Adrenal gland (tissue), 12 donors: ENCODE results near the gene ISG20. TPM values are rescaled to one million over a fixed set of nuclear protein-coding genes. Genes with fewer than 3 reads are reported as not detected.
A peak's percentile ranks its signal among the peaks of the same experiment; 100 is the strongest.

ENCODE experiments used
- DNase-seq, 7 donors: peaks; one replicate each; pipeline ENCODE4 v3.0.0-alpha.2; 2019 to 2020
- H3K27ac ChIP-seq, 5 donors: fragments of 200-600 bp; sonication (generic) in 4 of 5; 1 replicate in 3 of 5; 2 replicates in 2 of 5; pipeline versions ENCODE4 v1.5.1 to v1.8.0; 2016 to 2020; ENCODE audit warnings: mild to moderate bottlenecking in 1 of 5
- H3K27me3 ChIP-seq: fragments of 200-600 bp; 2 replicates; pipeline ENCODE4 v1.8.0; 2021
- H3K36me3 ChIP-seq, 2 donors: fragments of 200-600 bp; replicated peaks in 1 of 2; 1 replicate in 1 of 2; 2 replicates in 1 of 2; pipeline versions ENCODE4 v1.5.1 to v1.8.0; 2018 to 2022
- H3K4me1 ChIP-seq, 2 donors: fragments of 200-600 bp; replicated peaks in 1 of 2; 1 replicate in 1 of 2; 2 replicates in 1 of 2; pipeline versions ENCODE4 v1.5.1 to v1.8.0; 2018 to 2021
- H3K4me3 ChIP-seq, 4 donors: fragments of 200-600 bp; sonication (generic) in 3 of 4; one replicate each; pipeline ENCODE4 v1.5.1; 2016 to 2018
- H3K9me3 ChIP-seq, 3 donors: fragments of 200-600 bp; sonication (generic) in 1 of 3; replicated peaks in 1 of 3; 1 replicate in 2 of 3; 2 replicates in 1 of 3; pipeline versions ENCODE4 v1.5.1 to v1.8.0; 2016 to 2021
- POLR2A ChIP-seq, 2 donors: fragments of 450-650 bp; IDR thresholded peaks; one replicate each; pipeline ENCODE4 v1.6.1; 2017; ENCODE audit warnings: antibody characterized with exemption in 2 of 2, mild to moderate bottlenecking in 2 of 2, moderate library complexity in 1 of 2
- WGBS, 4 donors: extraction: QIAGEN DNeasy Blood & Tissue Kit in 2 of 4; methylation state at CpG; one replicate each; pipeline versions ENCODE4 v1.1.5 to v1.1.7; 2013 to 2017; 5-methylcytosine and 5-hydroxymethylcytosine counted together
- intact Hi-C, 2 donors: fragments of 100-400 bp; cut with DNase I; formaldehyde crosslinking; loops; one replicate each; pipeline versions ENCODE4 v1.14.1 to v1.15.0; 2022 to 2023
- polyA plus RNA-seq, 3 donors: library from polyadenylated mRNA; stranded (reverse); fragments of 200-250 nt in 2 of 3; fragments of 350-450 nt in 1 of 3; fragmentation: Illumina TruSeq in 1 of 3; extraction: RNeasy Lipid Tissue Mini Kit (QIAGEN cat#74804) in 1 of 3; gene quantifications; one replicate each; pipeline ENCODE4 v1.2.3, GENCODE V29; 2013 to 2014
- total RNA-seq, 9 donors: library from RNA; depleted of rRNA in 4 of 9; stranded (reverse); fragments of >200 nt in 4 of 9; fragments of 120-200 nt in 1 of 9; fragmentation: NEBNext Ultra II Directional in 1 of 9; extraction: Animal tissue kit (Norgen Biotek cat#: 25700) in 1 of 9; gene quantifications; one replicate each; pipeline versions ENCODE4 v1.1.0 to v1.2.4, GENCODE V29; 2013 to 2023
- TF ChIP-seq, protein P1 (sequence below), 6 experiments: fragments of 450-650 bp in 4 of 6; fragments of 200-600 bp in 2 of 6; sonication (generic) in 1 of 6; IDR thresholded peaks; 1 replicate in 5 of 6; 2 replicates in 1 of 6; pipeline versions ENCODE4 v1.5.1 to v1.8.0; 2016 to 2021; ENCODE audit warnings: antibody characterized with exemption in 6 of 6, mild to moderate bottlenecking in 2 of 6, moderate library complexity in 1 of 6
- donor health status: healthy with polysubstance abuse.
- donor health status: Bipolar disorder and iron deficiency.
- donor health status: DM: yes; HTN: yes; CAD: no.
- donor health status: DM: no; HTN: no; CAD: no.
- donor health status: DM: no; HTN: no; CAD: no.
- donor health status: DM: yes; HTN: yes; CAD: no.

The ISG20 gene
- total and polyA plus RNA-seq, 12 donors: 1.6 to 13.6 (median 8.0) TPM

DNA sequence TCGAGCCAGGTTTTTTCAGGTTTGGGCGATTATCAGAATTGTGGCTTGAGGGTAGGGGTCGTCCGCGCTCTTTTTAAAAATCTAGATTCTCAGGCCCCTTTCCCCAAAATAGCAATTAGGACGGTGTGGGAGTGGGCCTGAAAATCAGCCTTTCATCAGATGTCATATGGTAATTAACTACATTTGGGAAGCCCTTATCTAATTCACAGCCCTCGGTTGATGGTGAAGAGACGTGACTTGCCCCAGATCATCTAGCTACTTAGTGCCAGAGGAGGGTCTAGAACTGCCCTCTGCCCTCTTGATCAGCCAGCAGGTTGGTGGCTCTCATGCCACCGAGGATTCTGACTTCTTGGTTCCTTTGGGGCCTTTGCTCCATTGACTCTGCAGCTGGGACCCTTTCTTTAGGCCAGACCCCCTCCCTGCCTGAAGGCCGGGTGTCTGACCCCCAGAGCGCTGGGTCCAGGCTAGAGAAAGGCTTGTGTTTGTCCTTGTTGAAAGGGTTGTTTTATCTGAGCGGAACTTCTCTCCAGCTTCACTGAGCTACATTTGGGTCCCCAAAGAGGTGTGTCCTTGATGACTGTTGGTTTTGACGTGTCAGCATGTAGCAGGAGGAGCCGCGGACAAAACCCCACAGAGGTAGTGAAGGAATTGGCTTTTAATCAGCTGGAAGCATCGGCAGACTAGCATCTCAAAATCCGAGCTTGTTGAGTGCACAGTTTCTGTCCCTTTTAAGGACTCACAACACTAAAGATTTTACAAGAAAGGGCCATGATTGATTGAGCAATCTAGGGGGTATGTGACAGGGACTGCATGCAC lies 16.8 kb upstream of the ISG20 start:
- peak overlapping the region; percentile 69 to 97 (median 78) for H3K4me3 ChIP-seq
- DNase-seq: peak in 5 of 7 donors; percentile 40 to 77 (median 52)
- H3K9me3 ChIP-seq: no peaks in the 10 kb centered on the region
- peaks cover 12 to 39% of the 10 kb centered on the region in 2 donors for H3K4me1 ChIP-seq
- WGBS, 4 donors: 4 to 13% (median 12%) methylated on average over 11 to 17 of the region's 17 CpGs
- intact Hi-C loops: no loop called here
- peaks cover 0 to 9% of the 10 kb centered on the region in 2 donors for H3K36me3 ChIP-seq
- peak in 1 of 2 donors; percentile 23 for TF ChIP-seq POLR2A (IDR thresholded peaks at IDR 0.05)
- TF ChIP-seq, protein P1, sequence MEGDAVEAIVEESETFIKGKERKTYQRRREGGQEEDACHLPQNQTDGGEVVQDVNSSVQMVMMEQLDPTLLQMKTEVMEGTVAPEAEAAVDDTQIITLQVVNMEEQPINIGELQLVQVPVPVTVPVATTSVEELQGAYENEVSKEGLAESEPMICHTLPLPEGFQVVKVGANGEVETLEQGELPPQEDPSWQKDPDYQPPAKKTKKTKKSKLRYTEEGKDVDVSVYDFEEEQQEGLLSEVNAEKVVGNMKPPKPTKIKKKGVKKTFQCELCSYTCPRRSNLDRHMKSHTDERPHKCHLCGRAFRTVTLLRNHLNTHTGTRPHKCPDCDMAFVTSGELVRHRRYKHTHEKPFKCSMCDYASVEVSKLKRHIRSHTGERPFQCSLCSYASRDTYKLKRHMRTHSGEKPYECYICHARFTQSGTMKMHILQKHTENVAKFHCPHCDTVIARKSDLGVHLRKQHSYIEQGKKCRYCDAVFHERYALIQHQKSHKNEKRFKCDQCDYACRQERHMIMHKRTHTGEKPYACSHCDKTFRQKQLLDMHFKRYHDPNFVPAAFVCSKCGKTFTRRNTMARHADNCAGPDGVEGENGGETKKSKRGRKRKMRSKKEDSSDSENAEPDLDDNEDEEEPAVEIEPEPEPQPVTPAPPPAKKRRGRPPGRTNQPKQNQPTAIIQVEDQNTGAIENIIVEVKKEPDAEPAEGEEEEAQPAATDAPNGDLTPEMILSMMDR (IDR thresholded peaks at IDR 0.05): no peak
- no peaks in the 10 kb centered on the region for H3K27me3 ChIP-seq
- peak overlapping the region; percentile 64 to 93 (median 84) for H3K27ac ChIP-seq

DNA sequence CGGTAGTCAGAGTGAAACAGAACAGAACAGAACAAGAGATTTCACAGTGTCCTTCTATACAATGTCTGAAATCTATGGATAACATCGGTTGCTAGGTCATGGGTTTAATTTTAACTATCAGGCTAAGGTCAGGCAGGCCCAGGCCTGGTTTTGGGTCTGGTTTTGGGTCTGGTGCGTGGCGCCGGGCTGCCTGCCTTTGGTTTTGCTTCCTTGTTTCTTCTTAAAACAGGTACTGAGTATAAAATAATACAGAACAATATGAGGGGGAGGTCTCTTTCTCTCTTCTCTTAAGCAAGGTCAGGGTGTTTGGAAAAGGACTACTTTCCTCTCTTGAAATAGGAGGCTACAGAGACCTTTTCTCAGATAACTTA lies 16.2 kb upstream of the ISG20 start:
- intact Hi-C loops: no loop called here
- Histone ChIP-seq H3K4me3 (peak overlapping the region in 1 of 4 donors; percentile 79), H3K27me3 (no peaks in the 10 kb centered on the region), H3K36me3 (peaks cover 0 to 9% of the 10 kb centered on the region in 2 donors), H3K27ac (peak overlapping the region; percentile 64 to 93 (median 84)), H3K4me1 (peaks cover 12 to 39% of the 10 kb centered on the region in 2 donors), H3K9me3 (no peaks in the 10 kb centered on the region)
- 37 to 61% (median 44%) methylated on average over 5 of the region's 5 CpGs for WGBS, 4 donors
- TF ChIP-seq POLR2A (IDR thresholded peaks at IDR 0.05): no peak
- TF ChIP-seq, protein P1 (IDR thresholded peaks at IDR 0.05): no peak
- no peak for DNase-seq

DNA sequence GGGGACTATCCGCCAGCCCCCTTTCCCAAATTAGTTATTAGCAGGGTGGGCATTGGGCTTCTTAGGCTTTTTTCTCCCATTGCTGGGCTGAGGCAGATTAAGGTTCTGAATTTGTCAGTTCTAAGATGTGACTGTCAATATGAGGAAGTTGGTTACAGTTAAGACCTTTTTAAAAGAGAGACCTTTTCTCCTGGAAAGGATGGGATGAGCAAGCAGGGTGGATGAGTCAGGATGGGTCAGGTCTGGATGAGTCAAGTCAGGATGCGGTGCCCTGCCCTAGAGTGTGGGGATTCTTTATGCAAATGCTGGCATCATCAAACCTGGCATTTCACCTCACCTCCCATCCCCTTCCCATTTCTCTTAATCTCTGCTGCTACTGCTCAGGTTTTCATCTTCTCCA lies 15.8 kb upstream of the ISG20 start:
- Histone ChIP-seq H3K4me3 (no peak overlapping the region), H3K9me3 (no peaks in the 10 kb centered on the region), H3K27me3 (no peaks in the 10 kb centered on the region), H3K4me1 (peaks cover 12 to 39% of the 10 kb centered on the region in 2 donors), H3K36me3 (peaks cover 0 to 9% of the 10 kb centered on the region in 2 donors), H3K27ac (peak overlapping the region in 4 of 5 donors; percentile 48 to 93 (median 88))
- WGBS, 4 donors: 47 to 56% (median 51%) methylated on average over 2 of the region's 2 CpGs
- intact Hi-C loops: no loop called here
- DNase-seq: peak in 6 of 7 donors; percentile 60 to 77 (median 72)
- TF ChIP-seq POLR2A (IDR thresholded peaks at IDR 0.05): no peak
- TF ChIP-seq, protein P1 (IDR thresholded peaks at IDR 0.05): no peak

DNA sequence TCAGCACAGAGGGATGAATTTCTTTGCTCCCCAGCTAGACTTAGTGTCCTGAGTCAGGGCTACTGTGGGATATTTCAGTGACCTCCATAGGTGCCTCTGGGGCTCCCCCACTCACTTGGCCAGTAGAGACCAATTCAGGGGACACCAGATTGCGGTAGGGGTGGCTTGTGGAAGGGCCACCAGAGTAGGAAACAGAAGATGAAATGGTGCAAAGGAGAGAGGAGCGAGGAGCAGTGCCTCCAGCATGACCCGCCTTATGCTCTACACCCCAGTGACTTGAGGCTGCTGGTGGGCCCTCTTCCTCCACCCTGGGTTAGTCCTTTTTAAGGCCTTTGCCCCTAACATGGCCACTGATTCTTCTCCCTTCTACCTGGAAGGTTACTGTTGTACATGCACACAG lies 15.2 kb upstream of the ISG20 start:
- WGBS, 4 donors: 84 to 100% (median 94%) methylated on average over 3 of the region's 3 CpGs
- TF ChIP-seq, protein P1 (IDR thresholded peaks at IDR 0.05): no peak
- H3K9me3 ChIP-seq: no peaks in the 10 kb centered on the region
- H3K4me3 ChIP-seq: no peak overlapping the region
- DNase-seq: no peak
- peaks cover 12 to 39% of the 10 kb centered on the region in 2 donors for H3K4me1 ChIP-seq
- peaks cover 0 to 9% of the 10 kb centered on the region in 2 donors for H3K36me3 ChIP-seq
- no peaks in the 10 kb centered on the region for H3K27me3 ChIP-seq
- intact Hi-C loops: no loop called here
- peak overlapping the region in 2 of 5 donors; percentile 84 to 93 for H3K27ac ChIP-seq
